GM21367 (cell line): ENCODE measurements around the gene NR2F1.
"Not testable (repeated sequence)": the region's sequence is repeated elsewhere in the genome, so short reads cannot be mapped to it uniquely, and the experiment has no call there.

Experiments
- ATAC-seq: cut with Tn5 transposase; IDR thresholded peaks from one replicate; pipeline ENCODE4 v1.9.1; 2021; ENCODE audit not compliant: unreplicated experiment

NR2F1 gene

GRCh38 chr5:93582677-93583438, at the start of gene NR2F1:
NR2F1 (plus strand) TSS chr5:93583222; CDS start chr5:93585024, 1,802 bp downstream.
- ATAC-seq = no peak

GRCh38 chr5:93545872-93546271, 37.1 kb upstream of the NR2F1 start:
- no peak for ATAC-seq

- ATAC-seq = not testable (repeated sequence)
These were observed 33.4 kb upstream of the NR2F1 start for GRCh38 chr5:93549594-93549993.

- ATAC-seq = no peak
These were observed 25.9 kb upstream of the NR2F1 start for GRCh38 chr5:93557021-93557604.

- no peak for ATAC-seq
These were observed 16.9 kb upstream of the NR2F1 start for GRCh38 chr5:93566091-93566490.

- no peak for ATAC-seq
These were observed 15.6 kb upstream of the NR2F1 start for GRCh38 chr5:93567424-93567823.

GRCh38 chr5:93569300-93570160, 13.5 kb upstream of the NR2F1 start:
- ATAC-seq = no peak

GRCh38 chr5:93570294-93571113, 12.5 kb upstream of the NR2F1 start:
- peak; percentile 55 for ATAC-seq

GRCh38 chr5:93571114-93571949, 11.7 kb upstream of the NR2F1 start:
- ATAC-seq = no peak

- ATAC-seq = no peak
These were observed 10.9 kb upstream of the NR2F1 start for GRCh38 chr5:93572101-93572607.

- no peak for ATAC-seq
These were observed 10.2 kb upstream of the NR2F1 start for GRCh38 chr5:93572608-93573353.

GRCh38 chr5:93573354-93574351, 9.4 kb upstream of the NR2F1 start:
- ATAC-seq = no peak

- ATAC-seq = no peak
These were observed 8.3 kb upstream of the NR2F1 start for GRCh38 chr5:93574491-93575305.

- no peak for ATAC-seq
These were observed 7.3 kb upstream of the NR2F1 start for GRCh38 chr5:93575461-93576414.

GRCh38 chr5:93576994-93577853, 5.8 kb upstream of the NR2F1 start:
- ATAC-seq = no peak
